ENCODE results near the gene CASP14.

GRCh38 chr19:15105044-15105443 is 55.8 kb downstream of the CASP14 start:
- TF ChIP-seq GATA2 (IDR thresholded peaks at IDR 0.05; ENCODE audit: low read depth, low read length) = no peak
- no peak for TF ChIP-seq GATA3 (IDR thresholded peaks at IDR 0.05; ENCODE audit: low read depth, low read length)

Data from SH-SY5Y (cell line).